ENCODE measurements around the gene HECW1. TPM values are rescaled to one million over a fixed set of nuclear protein-coding genes. Genes with fewer than 3 reads are reported as not detected.

Gene HECW1
- total and polyA plus RNA-seq, 2 donors (not counting 1 experiment from before 2014, with no cell fraction given): not detected

- Mint-ChIP-seq H3K9me3 (ENCODE audit: insufficient read depth) (peaks cover 3% of the 10 kb centered on the region), H3K4me3 (no peak overlapping the region), H3K27me3 (peaks cover 19% of the 10 kb centered on the region), H3K4me1 (no peaks in the 10 kb centered on the region), H3K27ac (no peak overlapping the region)
- CTCF ChIA-PET: no interaction called here
- Histone ChIP-seq H3K27ac (ENCODE audit: low read length in 2 of 2) (no peak overlapping the region), H3K27me3 (replicated peaks in 1 of 4; ENCODE audit: control extremely low read depth in 1 of 4, control insufficient read depth in 3 of 4, insufficient read depth in 4 of 4, low read length in 3 of 4) (no peaks in the 10 kb centered on the region), H3K4me2 (replicated peaks; ENCODE audit: low read depth, low read length, poor library complexity, severe bottlenecking) (no peak overlapping the region), H3K9ac (ENCODE audit: low read length) (no peak overlapping the region), H3K36me3 (replicated peaks in 1 of 2; ENCODE audit: control extremely low read depth in 1 of 2, control insufficient read depth in 1 of 2, extremely low read depth in 1 of 2, insufficient read depth in 2 of 2, low read length in 1 of 2) (no peaks in the 10 kb centered on the region), H4K20me1 (ENCODE audit: control insufficient read depth, insufficient read depth, low read length, poor library complexity, severe bottlenecking) (no peaks in the 10 kb centered on the region), H3K4me1 (ENCODE audit: control insufficient read depth in 2 of 2, insufficient read depth in 2 of 2, low read length in 2 of 2) (no peaks in the 10 kb centered on the region), H3K9me3 (ENCODE audit: control extremely low read depth in 1 of 3, control insufficient read depth in 2 of 3, insufficient read depth in 1 of 3, low read length in 2 of 3) (peaks cover 0 to 11% (median 6%) of the 10 kb centered on the region in 3 donors), H3K4me3 (ENCODE audit: control extremely low read depth in 1 of 5, extremely low read depth in 1 of 5, insufficient read depth in 1 of 5, low read depth in 2 of 5, low read length in 4 of 5) (no peak overlapping the region), H3K79me2 (ENCODE audit: control insufficient read depth, insufficient read depth, low read length) (no peaks in the 10 kb centered on the region), H2AFZ (ENCODE audit: insufficient read depth, low read depth, low read length, poor library complexity, severe bottlenecking) (no peak overlapping the region)
- ATAC-seq (ENCODE audit: low read depth): no peak
- DNase-seq: no peak
- TF ChIP-seq CTCF (IDR thresholded peaks at IDR 0.05) (no peak), EZH2 (IDR thresholded peaks at IDR 0.05; ENCODE audit: borderline replicate concordance, insufficient read depth, low read depth, low read length, poor library complexity, severe bottlenecking) (no peak)
- intact Hi-C loops (cut with micrococcal nuclease): no loop called here
- WGBS (ENCODE audit: insufficient coverage): 78% methylated on average over 4 of the region's 5 CpGs
- POLR2A ChIA-PET: no interaction called here
These were observed 181.7 kb downstream of the HECW1 start for GRCh38 chr7:43294080-43294630.

DNA sequence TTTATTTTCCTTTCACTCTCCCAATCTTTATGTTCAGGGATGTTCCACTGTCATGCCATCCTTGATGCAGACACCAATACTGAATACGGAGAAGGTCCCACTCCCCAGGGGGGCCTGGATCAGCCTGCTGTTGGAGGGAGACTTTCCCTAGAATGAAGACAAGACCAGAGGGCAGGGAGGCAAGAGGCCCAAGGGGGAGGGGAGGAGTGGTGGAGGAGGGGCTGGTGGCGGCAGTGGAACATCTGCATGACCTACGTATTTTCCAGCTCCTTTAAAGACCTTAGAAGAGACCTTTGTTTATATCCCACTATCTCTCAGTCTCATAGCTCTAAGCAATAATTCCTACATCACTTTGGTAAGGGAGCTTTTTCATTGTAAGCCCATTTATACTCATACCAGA is 183.0 kb downstream of the HECW1 start:
- TF ChIP-seq CTCF (IDR thresholded peaks at IDR 0.05) (no peak), EZH2 (IDR thresholded peaks at IDR 0.05; ENCODE audit: borderline replicate concordance, insufficient read depth, low read depth, low read length, poor library complexity, severe bottlenecking) (no peak)
- H4K20me1 ChIP-seq (ENCODE audit: control insufficient read depth, insufficient read depth, low read length, poor library complexity, severe bottlenecking): no peaks in the 10 kb centered on the region
- H3K4me3 ChIP-seq (ENCODE audit: control extremely low read depth in 1 of 5, extremely low read depth in 1 of 5, insufficient read depth in 1 of 5, low read depth in 2 of 5, low read length in 4 of 5): no peak overlapping the region
- peaks cover 0 to 8% (median 4%) of the 10 kb centered on the region in 3 donors for H3K9me3 ChIP-seq (ENCODE audit: control extremely low read depth in 1 of 3, control insufficient read depth in 2 of 3, insufficient read depth in 1 of 3, low read length in 2 of 3)
- Mint-ChIP-seq H3K4me3 (no peak overlapping the region), H3K4me1 (no peaks in the 10 kb centered on the region), H3K27ac (no peak overlapping the region), H3K27me3 (peaks cover 30% of the 10 kb centered on the region), H3K9me3 (ENCODE audit: insufficient read depth) (no peaks in the 10 kb centered on the region)
- ATAC-seq (ENCODE audit: low read depth): no peak
- no peaks in the 10 kb centered on the region for H3K4me1 ChIP-seq (ENCODE audit: control insufficient read depth in 2 of 2, insufficient read depth in 2 of 2, low read length in 2 of 2)
- ChIA-PET CTCF (interaction anchor here (0.6 kb wide), 1 partner anchor 34 kb away, joined by 3 read pairs; no protein-coding TSS in a partner anchor), POLR2A (no interaction called here)
- H3K36me3 ChIP-seq (replicated peaks in 1 of 2; ENCODE audit: control extremely low read depth in 1 of 2, control insufficient read depth in 1 of 2, extremely low read depth in 1 of 2, insufficient read depth in 2 of 2, low read length in 1 of 2): no peaks in the 10 kb centered on the region
- H3K27ac ChIP-seq (ENCODE audit: low read length in 2 of 2): no peak overlapping the region
- intact Hi-C loops (cut with micrococcal nuclease): no loop called here
- H2AFZ ChIP-seq (ENCODE audit: insufficient read depth, low read depth, low read length, poor library complexity, severe bottlenecking): no peak overlapping the region
- H3K79me2 ChIP-seq (ENCODE audit: control insufficient read depth, insufficient read depth, low read length): no peaks in the 10 kb centered on the region
- H3K4me2 ChIP-seq (replicated peaks; ENCODE audit: low read depth, low read length, poor library complexity, severe bottlenecking): no peak overlapping the region
- no peak for DNase-seq
- no peaks in the 10 kb centered on the region for H3K27me3 ChIP-seq (replicated peaks in 1 of 4; ENCODE audit: control extremely low read depth in 1 of 4, control insufficient read depth in 3 of 4, insufficient read depth in 4 of 4, low read length in 3 of 4)
- H3K9ac ChIP-seq (ENCODE audit: low read length): no peak overlapping the region
- no CpG with 5 or more reads among the region's 3 CpGs for WGBS (ENCODE audit: insufficient coverage)

All from B cell (primary cell).